Small intestine (tissue), 7 donors: ENCODE measurements around the gene MED22. TPM values are rescaled to one million over a fixed set of nuclear protein-coding genes. Genes with fewer than 3 reads are reported as not detected.
A peak's percentile ranks its signal among the peaks of the same experiment; 100 is the strongest.
"Not testable (repeated sequence)": the region's sequence is repeated elsewhere in the genome, so short reads cannot be mapped to it uniquely, and the experiment has no call there.

ENCODE experiments used
- DNase-seq, 2 donors: peaks; one replicate each; pipeline versions ENCODE4 v3.0.0 to v3.0.0-alpha.2; 2013
- FAIRE-seq: peaks from 2 replicates; lab custom pipeline; 2012; peaks lifted over from hg19 to GRCh38; lab: Jason Lieb, UNC
- H3K27ac ChIP-seq, 3 donors: one replicate each; pipeline ENCODE4 v1.5.1; 2013; ENCODE audit warnings: low read length in 2 of 3, mild to moderate bottlenecking in 2 of 3, control low read depth in 1 of 3, inconsistent platforms in 1 of 3, low read depth in 1 of 3, moderate library complexity in 1 of 3
- H3K27me3 ChIP-seq, 3 donors: one replicate each; pipeline ENCODE4 v1.6.1; 2013; ENCODE audit warnings: low read length in 3 of 3, inconsistent platforms in 1 of 3; ENCODE audit not compliant: control insufficient read depth in 3 of 3, insufficient read depth in 3 of 3
- H3K36me3 ChIP-seq, 3 donors: one replicate each; pipeline ENCODE4 v1.6.1; 2013; ENCODE audit warnings: low read length in 3 of 3, inconsistent platforms in 1 of 3, low read depth in 1 of 3, mild to moderate bottlenecking in 1 of 3, moderate library complexity in 1 of 3; ENCODE audit not compliant: control insufficient read depth in 3 of 3, insufficient read depth in 2 of 3
- H3K4me1 ChIP-seq, 3 donors: one replicate each; pipeline ENCODE4 v1.6.1; 2013; ENCODE audit warnings: low read length in 2 of 3, inconsistent platforms in 1 of 3, low read depth in 1 of 3, mild to moderate bottlenecking in 1 of 3, moderate library complexity in 1 of 3; ENCODE audit not compliant: control insufficient read depth in 3 of 3, insufficient read depth in 2 of 3
- H3K4me3 ChIP-seq, 3 donors: one replicate each; pipeline ENCODE4 v1.5.1; 2013; ENCODE audit warnings: low read length in 3 of 3, control low read depth in 1 of 3, inconsistent platforms in 1 of 3, low read depth in 1 of 3, mild to moderate bottlenecking in 1 of 3, moderate library complexity in 1 of 3
- H3K9me3 ChIP-seq, 2 donors: one replicate each; pipeline ENCODE4 v1.6.1; 2013; ENCODE audit warnings: low read depth in 1 of 2, low read length in 1 of 2; ENCODE audit not compliant: control insufficient read depth in 2 of 2, insufficient read depth in 1 of 2
- WGBS, 3 donors: extraction: QIAGEN DNeasy Blood & Tissue Kit; methylation state at CpG; one replicate each; pipeline ENCODE4 v1.1.7; 2013; 5-methylcytosine and 5-hydroxymethylcytosine counted together
- polyA plus RNA-seq, 4 donors: library from polyadenylated mRNA; stranded (reverse) in 3 of 4; unstranded in 1 of 4; fragments of 200-250 nt in 3 of 4; fragments of 120-200 nt in 1 of 4; gene quantifications; one replicate each; pipeline versions ENCODE4 v1.2.1 to v1.2.3, GENCODE V29; 2013
- donor health status: healthy with polysubstance abuse.
- donor health status: control.
- donor health status: control.
- donor health status: Bipolar disorder and iron deficiency.
- donor health status: healthy.

Gene MED22
- polyA plus RNA-seq, 4 donors = 10.3 to 19.5 (median 17.6) TPM

DNA sequence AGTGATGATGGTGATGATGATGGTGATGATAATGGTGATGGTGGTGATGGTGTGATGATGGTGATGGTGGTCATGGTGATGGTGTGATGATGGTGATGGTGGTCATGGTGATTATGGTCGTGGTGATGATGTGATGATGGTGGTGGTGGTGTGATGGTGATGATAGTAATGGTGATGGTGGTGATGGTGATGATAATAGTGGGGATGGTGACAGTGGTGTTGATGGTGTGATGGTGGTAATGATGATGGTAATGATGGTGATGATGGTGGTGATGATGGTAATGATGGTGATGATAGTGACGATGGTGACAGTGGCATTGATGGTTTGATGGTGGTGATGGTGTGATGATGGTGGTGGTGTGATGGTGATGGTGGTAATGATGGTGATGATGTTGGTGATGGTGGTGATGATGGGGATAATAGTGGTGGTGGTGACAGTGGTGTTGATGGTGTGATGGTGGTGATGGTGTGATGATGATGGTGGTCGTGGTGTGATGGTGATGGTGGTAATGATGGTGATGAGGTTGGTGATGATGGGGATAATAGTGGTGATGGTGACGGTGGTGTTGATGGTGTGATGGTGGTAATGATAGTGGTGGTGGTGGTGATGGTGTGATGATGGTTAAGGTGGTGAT is 34.7 kb upstream of the MED22 start:
- no peaks in the 10 kb centered on the region for H3K36me3 ChIP-seq
- no peak for FAIRE-seq
- WGBS, 3 donors = 78 to 93% (median 84%) methylated on average over 4 of the region's 4 CpGs
- no peak overlapping the region for H3K4me3 ChIP-seq
- H3K9me3 ChIP-seq = peaks cover 0 to 7% of the 10 kb centered on the region in 2 donors
- H3K4me1 ChIP-seq = peaks cover 0 to 2% (median 0%) of the 10 kb centered on the region in 3 donors
- H3K27ac ChIP-seq = no peak overlapping the region
- no peak for DNase-seq
- no peaks in the 10 kb centered on the region for H3K27me3 ChIP-seq

DNA sequence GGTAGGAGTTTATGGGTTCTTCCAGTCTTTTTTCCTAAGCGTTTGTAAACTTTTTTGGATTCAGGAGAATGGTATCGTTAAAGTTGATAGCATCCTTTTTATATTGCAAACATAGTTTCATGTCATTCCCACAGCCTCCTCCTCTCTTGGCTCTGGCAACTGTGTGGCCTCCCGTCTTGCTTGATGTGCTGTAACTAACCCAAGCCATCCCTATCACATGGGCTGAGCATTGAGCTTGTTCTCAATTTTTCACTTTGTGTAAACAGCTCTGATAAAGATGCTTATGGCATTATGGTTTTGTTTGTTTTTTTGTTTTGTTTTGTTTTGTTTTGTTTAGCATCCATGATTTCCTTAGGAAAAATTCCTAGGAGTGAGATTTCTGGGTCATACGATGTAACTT is 32.8 kb upstream of the MED22 start:
- WGBS, 3 donors = 83 to 92% (median 86%) methylated on average over 4 of the region's 4 CpGs
- H3K4me3 ChIP-seq = no peak overlapping the region
- FAIRE-seq (no peak), DNase-seq (no peak)
- H3K27me3 ChIP-seq = no peaks in the 10 kb centered on the region
- H3K4me1 ChIP-seq = peaks cover 2 to 5% (median 3%) of the 10 kb centered on the region in 3 donors
- no peak overlapping the region for H3K27ac ChIP-seq
- no peaks in the 10 kb centered on the region for H3K36me3 ChIP-seq
- peaks cover 0 to 7% of the 10 kb centered on the region in 2 donors for H3K9me3 ChIP-seq

DNA sequence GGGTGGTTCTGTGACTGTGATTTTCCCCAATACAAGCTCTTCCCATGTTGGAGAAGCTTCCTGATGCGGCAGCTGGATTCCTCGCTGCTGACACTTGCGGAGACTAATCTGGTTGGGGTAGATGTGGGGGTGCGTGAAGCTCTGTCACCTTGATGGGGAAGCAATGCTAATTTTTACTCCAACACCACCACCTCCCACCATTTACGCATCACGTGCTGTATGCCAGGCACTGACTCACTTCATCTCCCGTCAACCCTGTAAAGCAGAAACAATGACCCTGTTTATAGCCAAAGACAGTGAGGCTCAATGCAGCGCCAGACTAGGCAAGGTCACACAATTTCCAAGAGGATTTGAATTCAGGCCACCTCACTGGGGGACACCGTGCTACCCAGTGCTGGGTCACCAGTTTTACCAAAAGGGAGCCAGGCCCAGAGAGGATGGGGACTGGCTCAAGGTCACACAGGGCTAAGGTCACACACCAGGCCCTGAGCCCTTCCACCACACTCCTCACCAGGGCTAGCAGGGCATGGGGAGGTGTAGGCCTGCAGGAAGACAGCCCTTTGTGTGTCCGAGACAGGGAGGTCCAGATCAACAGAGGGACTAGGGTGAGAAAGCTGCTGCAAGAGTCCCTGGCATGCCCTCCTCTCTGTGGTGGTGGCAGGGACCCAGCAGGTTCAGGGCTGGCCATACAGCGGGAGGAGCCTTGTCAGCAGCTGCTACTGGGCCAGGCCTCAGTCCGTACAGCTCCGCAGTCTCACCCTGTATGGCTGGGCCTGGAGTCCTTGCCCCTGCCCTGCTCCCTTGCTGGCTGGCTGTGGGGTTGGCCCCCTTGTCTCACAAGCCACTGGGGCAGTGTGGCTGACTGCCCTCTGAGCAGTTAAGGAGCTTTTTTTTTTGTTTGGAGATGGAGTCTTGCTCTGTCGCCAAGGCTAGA is 31.5 kb upstream of the MED22 start:
- no peaks in the 10 kb centered on the region for H3K27me3 ChIP-seq
- H3K4me1 ChIP-seq = peaks cover 2 to 8% (median 3%) of the 10 kb centered on the region in 3 donors
- DNase-seq = no peak
- no peak for FAIRE-seq
- no peak overlapping the region for H3K4me3 ChIP-seq
- WGBS, 3 donors = 92 to 95% (median 93%) methylated on average over 11 to 14 of the region's 14 CpGs
- peaks cover 0 to 7% of the 10 kb centered on the region in 2 donors for H3K9me3 ChIP-seq
- H3K36me3 ChIP-seq = no peaks in the 10 kb centered on the region
- no peak overlapping the region for H3K27ac ChIP-seq

DNA sequence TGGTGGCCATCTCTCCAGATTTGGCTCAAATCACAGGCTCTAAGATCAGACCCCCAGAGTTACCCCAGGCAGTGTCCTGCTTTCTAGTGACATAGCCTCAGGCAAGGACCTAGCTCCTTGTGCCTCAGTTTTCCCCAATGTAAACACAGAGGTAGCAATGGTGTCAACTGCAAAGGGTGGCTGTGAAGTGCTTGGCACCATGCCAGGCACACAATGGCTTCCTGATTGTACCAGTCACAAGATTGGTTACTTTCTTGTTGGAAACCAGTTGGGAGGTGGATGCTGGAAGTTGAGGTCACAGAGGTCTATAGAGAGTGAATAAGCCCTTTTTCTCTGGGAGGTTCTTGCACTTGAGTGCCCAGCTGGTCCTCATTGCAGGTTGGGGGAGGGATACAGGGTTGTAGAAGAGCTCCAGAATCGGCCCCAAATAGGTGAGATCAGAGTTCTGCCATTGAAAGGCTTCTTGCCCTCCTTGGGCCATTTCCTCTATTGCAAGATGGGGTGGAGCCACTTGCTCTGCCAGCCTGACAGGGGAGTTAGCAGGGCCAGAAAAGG is 30.6 kb upstream of the MED22 start:
- H3K4me3 ChIP-seq = no peak overlapping the region
- H3K27ac ChIP-seq = no peak overlapping the region
- peaks cover 0 to 7% of the 10 kb centered on the region in 2 donors for H3K9me3 ChIP-seq
- 86 to 100% (median 94%) methylated on average over 1 of the region's 1 CpG for WGBS, 3 donors
- H3K27me3 ChIP-seq = no peaks in the 10 kb centered on the region
- FAIRE-seq (no peak), DNase-seq (peak in 1 of 2 donors; percentile 33)
- peaks cover 2 to 15% (median 6%) of the 10 kb centered on the region in 3 donors for H3K4me1 ChIP-seq
- H3K36me3 ChIP-seq = peaks cover 0 to 2% (median 0%) of the 10 kb centered on the region in 3 donors

DNA sequence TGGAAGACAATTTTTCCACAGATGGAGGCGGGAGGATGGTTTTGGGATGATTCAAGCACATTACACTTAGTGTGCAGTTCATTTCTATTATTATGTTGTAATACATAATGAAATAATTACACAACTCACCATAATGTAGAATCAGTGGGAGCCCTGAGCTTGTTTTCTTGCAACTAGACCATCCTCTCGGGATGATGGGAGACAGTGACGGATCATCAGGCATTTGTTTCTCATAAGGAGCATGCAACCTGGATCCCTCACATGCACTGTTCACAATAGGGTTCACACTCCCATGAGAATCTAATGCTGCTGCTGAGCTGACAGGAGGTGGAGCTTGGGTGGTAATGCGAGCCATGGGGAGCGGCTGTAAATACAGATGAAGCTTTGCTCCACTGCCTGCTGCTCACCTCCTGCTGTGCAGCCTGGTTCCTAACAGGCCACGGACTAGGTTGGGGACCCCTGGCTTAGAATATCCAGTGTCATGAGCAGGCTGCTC is 29.8 kb upstream of the MED22 start:
- peaks cover 8 to 22% (median 8%) of the 10 kb centered on the region in 3 donors for H3K4me1 ChIP-seq
- H3K4me3 ChIP-seq = no peak overlapping the region
- FAIRE-seq (no peak), DNase-seq (peak in 1 of 2 donors; percentile 34)
- peaks cover 0 to 7% of the 10 kb centered on the region in 2 donors for H3K9me3 ChIP-seq
- peaks cover 0 to 9% (median 2%) of the 10 kb centered on the region in 3 donors for H3K36me3 ChIP-seq
- WGBS, 3 donors = 75 to 78% (median 77%) methylated on average over 6 of the region's 6 CpGs
- no peak overlapping the region for H3K27ac ChIP-seq
- H3K27me3 ChIP-seq = no peaks in the 10 kb centered on the region

DNA sequence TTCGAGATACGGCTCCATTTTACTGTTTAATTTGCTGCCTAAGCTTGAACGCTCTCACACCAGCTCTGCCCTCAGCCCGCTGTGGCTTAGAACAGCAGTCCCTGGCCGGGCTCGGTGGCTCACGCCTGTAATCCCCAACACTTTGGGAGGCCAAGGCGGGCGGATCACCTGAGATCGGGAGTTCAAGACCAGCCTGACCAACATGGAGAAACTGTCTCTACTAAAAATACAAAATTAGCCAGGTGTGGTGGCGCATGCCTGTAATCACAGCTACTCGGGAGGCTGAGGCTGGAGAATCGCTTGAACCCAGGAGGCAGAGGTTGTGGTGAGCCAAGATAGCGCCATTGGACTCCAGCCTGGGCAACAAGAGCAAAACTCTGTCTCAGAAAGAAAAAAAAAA is 29.3 kb upstream of the MED22 start:
- H3K9me3 ChIP-seq, FAIRE-seq, H3K4me3 ChIP-seq, H3K27ac ChIP-seq, H3K27me3 ChIP-seq, DNase-seq: not testable (repeated sequence)
- peaks cover 0 to 13% (median 5%) of the 10 kb centered on the region in 3 donors for H3K36me3 ChIP-seq
- H3K4me1 ChIP-seq = peaks cover 12 to 27% (median 13%) of the 10 kb centered on the region in 3 donors
- 86 to 94% (median 90%) methylated on average over 14 of the region's 14 CpGs for WGBS, 3 donors

DNA sequence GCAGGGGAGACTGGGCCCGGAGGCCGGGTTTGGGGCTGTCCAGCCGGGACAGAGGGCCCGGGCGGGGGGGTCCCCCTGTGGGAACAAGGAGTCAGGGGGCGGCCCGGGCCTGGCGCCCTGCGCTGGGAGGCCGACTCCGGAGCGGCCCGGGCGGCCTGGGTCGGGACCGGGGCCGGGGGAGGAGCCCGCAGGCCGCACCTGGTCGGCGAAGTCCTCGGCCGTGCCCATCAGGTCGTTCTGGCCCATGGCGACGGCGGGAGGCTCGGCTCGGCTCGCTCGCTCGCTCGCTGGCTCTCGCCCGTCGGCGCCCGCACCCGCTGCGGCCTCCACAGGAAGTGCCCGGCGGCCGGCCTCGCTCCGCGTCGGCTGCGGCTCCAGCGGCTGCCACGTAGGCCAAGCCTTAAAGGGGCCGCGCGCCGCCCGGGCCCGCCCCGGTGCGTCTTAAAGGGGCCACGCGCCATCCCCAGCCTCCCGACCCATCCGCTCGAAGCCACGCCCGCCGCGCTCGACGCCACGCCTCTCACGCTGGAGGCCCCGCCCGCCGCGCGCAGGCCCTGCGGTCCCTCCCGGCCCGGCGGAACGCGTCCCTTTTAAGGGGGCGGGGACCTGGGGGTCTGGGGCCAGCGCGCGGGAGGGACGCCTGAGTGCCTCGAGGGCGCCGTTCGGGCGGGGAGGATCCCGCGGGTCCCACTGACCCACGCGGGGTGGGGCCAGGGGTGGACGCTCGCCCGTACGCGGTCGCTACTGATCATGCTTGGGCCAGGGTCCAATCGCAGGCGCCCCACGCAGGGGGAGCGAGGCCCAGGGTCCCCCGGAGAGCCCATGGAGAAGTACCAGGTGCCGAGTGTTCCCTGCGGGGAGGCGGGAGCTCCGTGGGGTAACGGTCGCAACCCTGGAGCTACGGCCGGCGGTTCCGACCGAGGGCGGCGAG is 28.1 kb upstream of the MED22 start, which contains the start of the genes STKLD1 and SURF4:
TSS of gene STKLD1 (plus strand) at position 643 of the 931 bp plus-strand sequence. CDS start at position 751, 108 bp downstream.
TSS of gene SURF4 (minus strand) at position 337 of the 931 bp plus-strand sequence. CDS start at position 246, 91 bp downstream.
- WGBS, 3 donors = 0 to 1% (median 0%) methylated on average over 69 to 120 of the region's 120 CpGs
- Histone ChIP-seq H3K9me3 (peaks cover 0 to 7% of the 10 kb centered on the region in 2 donors), H3K36me3 (peaks cover 0 to 26% (median 5%) of the 10 kb centered on the region in 3 donors), H3K27ac (peak within 1 kb of the TSS; percentile 99 to 100 (median 99)), H3K4me3 (peak within 1 kb of the TSS; percentile 92 to 100 (median 96)), H3K27me3 (no peaks in the 10 kb centered on the region), H3K4me1 (peaks cover 15 to 40% (median 17%) of the 10 kb centered on the region in 3 donors)
- DNase-seq (peak; percentile 96 to 99), FAIRE-seq (no peak)
